ENCODE measurements around the gene KNDC1.

KNDC1 gene

GRCh38 chr10:133162910-133163856, 3.2 kb downstream of the KNDC1 start:
- in situ Hi-C loops (cut with HindIII; ENCODE audit: low sequenced_read_pairs), result no loop called here
- TF ChIP-seq, protein P1, sequence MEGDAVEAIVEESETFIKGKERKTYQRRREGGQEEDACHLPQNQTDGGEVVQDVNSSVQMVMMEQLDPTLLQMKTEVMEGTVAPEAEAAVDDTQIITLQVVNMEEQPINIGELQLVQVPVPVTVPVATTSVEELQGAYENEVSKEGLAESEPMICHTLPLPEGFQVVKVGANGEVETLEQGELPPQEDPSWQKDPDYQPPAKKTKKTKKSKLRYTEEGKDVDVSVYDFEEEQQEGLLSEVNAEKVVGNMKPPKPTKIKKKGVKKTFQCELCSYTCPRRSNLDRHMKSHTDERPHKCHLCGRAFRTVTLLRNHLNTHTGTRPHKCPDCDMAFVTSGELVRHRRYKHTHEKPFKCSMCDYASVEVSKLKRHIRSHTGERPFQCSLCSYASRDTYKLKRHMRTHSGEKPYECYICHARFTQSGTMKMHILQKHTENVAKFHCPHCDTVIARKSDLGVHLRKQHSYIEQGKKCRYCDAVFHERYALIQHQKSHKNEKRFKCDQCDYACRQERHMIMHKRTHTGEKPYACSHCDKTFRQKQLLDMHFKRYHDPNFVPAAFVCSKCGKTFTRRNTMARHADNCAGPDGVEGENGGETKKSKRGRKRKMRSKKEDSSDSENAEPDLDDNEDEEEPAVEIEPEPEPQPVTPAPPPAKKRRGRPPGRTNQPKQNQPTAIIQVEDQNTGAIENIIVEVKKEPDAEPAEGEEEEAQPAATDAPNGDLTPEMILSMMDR (IDR thresholded peaks at IDR 0.05; ENCODE audit: low read depth, low read length), result no peak
- DNase-seq (ENCODE audit: low read depth, low spot score), result no peak
- H3K4me3 ChIP-seq (ENCODE audit: low read depth, low read length), result no peak overlapping the region

- no peak for DNase-seq (ENCODE audit: low read depth, low spot score)
- in situ Hi-C loops (cut with HindIII; ENCODE audit: low sequenced_read_pairs), result no loop called here
- no peak overlapping the region for H3K4me3 ChIP-seq (ENCODE audit: low read depth, low read length)
- TF ChIP-seq, protein P1 (IDR thresholded peaks at IDR 0.05; ENCODE audit: low read depth, low read length), result no peak
Measured at GRCh38 chr10:133163889-133164815, 4.1 kb downstream of the KNDC1 start.

GRCh38 chr10:133164816-133165555, 5.0 kb downstream of the KNDC1 start:
- in situ Hi-C loops (cut with HindIII; ENCODE audit: low sequenced_read_pairs), result no loop called here
- H3K4me3 ChIP-seq (ENCODE audit: low read depth, low read length), result no peak overlapping the region
- TF ChIP-seq, protein P1 (IDR thresholded peaks at IDR 0.05; ENCODE audit: low read depth, low read length), result no peak
- DNase-seq (ENCODE audit: low read depth, low spot score), result no peak

- no peak for DNase-seq (ENCODE audit: low read depth, low spot score)
- in situ Hi-C loops (cut with HindIII; ENCODE audit: low sequenced_read_pairs), result no loop called here
- TF ChIP-seq, protein P1 (IDR thresholded peaks at IDR 0.05; ENCODE audit: low read depth, low read length), result no peak
- H3K4me3 ChIP-seq (ENCODE audit: low read depth, low read length), result no peak overlapping the region
Measured at GRCh38 chr10:133165556-133166503, 5.8 kb downstream of the KNDC1 start.

DNA sequence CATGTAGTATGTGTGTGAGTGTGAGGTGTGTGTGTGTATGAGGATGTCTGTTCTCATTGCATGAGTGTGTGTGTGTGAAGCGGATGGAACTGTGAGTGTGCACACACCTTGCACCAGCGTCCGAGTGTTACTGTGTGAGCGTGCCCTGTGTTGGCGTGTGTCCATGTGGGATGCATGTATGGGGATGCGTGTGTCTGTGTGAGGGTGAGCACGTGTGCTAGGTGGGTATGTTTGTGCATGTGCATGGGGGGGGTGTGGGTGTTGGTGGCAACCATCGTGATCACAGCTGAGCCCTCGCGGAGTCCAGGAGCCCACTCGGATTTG, 6.4 kb downstream of the KNDC1 start:
- DNase-seq (ENCODE audit: low read depth, low spot score), result no peak
- TF ChIP-seq, protein P1 (IDR thresholded peaks at IDR 0.05; ENCODE audit: low read depth, low read length), result no peak
- no peak overlapping the region for H3K4me3 ChIP-seq (ENCODE audit: low read depth, low read length)
- in situ Hi-C loops (cut with HindIII; ENCODE audit: low sequenced_read_pairs), result no loop called here
